H9 (cell line): Measurements from ENCODE around the gene PITX1. TPM values are rescaled to one million over a fixed set of nuclear protein-coding genes. Genes with fewer than 3 reads are reported as not detected.

Experiments
- DNase-seq: peaks from one replicate; pipeline ENCODE4 v3.0.0-alpha.2; 2017
- H2AFZ ChIP-seq: one replicate; pipeline ENCODE4 v1.6.1; 2013; ENCODE audit warnings: mild to moderate bottlenecking, low read length, control low read depth, moderate library complexity
- H2AK5ac ChIP-seq: 2 replicates; pipeline ENCODE4 v1.6.1; 2013; ENCODE audit warnings: low read length, control low read depth, mixed read lengths; ENCODE audit not compliant: insufficient read length
- H2BK120ac ChIP-seq: one replicate; pipeline ENCODE4 v1.6.1; 2013; ENCODE audit warnings: low read depth, mild to moderate bottlenecking, low read length, control low read depth, inconsistent platforms; ENCODE audit not compliant: poor library complexity, severe bottlenecking
- H2BK12ac ChIP-seq: 2 replicates; pipeline ENCODE4 v1.6.1; 2013; ENCODE audit warnings: low read length, control low read depth, mixed read lengths, low read depth; ENCODE audit not compliant: insufficient read length
- H2BK15ac ChIP-seq: 2 replicates; pipeline ENCODE4 v1.6.1; 2013; ENCODE audit warnings: low read depth, low read length, control low read depth
- H2BK20ac ChIP-seq: one replicate; pipeline ENCODE4 v1.6.1; 2013; ENCODE audit warnings: low read depth, mild to moderate bottlenecking, low read length, control low read depth, inconsistent platforms; ENCODE audit not compliant: poor library complexity, severe bottlenecking
- H2BK5ac ChIP-seq: 2 replicates; pipeline ENCODE4 v1.6.1; 2013; ENCODE audit warnings: low read length, control low read depth, mixed read lengths; ENCODE audit not compliant: insufficient read length
- H3K14ac ChIP-seq: 2 replicates; pipeline ENCODE4 v1.6.1; 2013; ENCODE audit warnings: low read length, control low read depth; ENCODE audit not compliant: insufficient read depth
- H3K18ac ChIP-seq: 2 replicates; pipeline ENCODE4 v1.6.1; 2013; ENCODE audit warnings: low read depth, mild to moderate bottlenecking, mixed read lengths, low read length, control low read depth; ENCODE audit not compliant: insufficient read length
- H3K23ac ChIP-seq: 2 replicates; pipeline ENCODE4 v1.6.1; 2013; ENCODE audit warnings: low read length, control low read depth, mixed read lengths, low read depth; ENCODE audit not compliant: insufficient read length
- H3K23me2 ChIP-seq: 2 replicates; pipeline ENCODE4 v1.6.1; 2013; ENCODE audit warnings: low read depth, mild to moderate bottlenecking, mixed read lengths, low read length, control low read depth; ENCODE audit not compliant: insufficient read length, poor library complexity, severe bottlenecking
- H3K27ac ChIP-seq: 2 replicates; pipeline ENCODE4 v1.5.1; 2013; ENCODE audit warnings: low read length, control low read depth, mixed read lengths, low read depth; ENCODE audit not compliant: insufficient read length
- H3K27me3 ChIP-seq: 2 replicates; pipeline ENCODE4 v1.6.1; 2013; ENCODE audit warnings: low read length, control low read depth, inconsistent platforms; ENCODE audit not compliant: insufficient read depth
- H3K4ac ChIP-seq: 2 replicates; pipeline ENCODE4 v1.6.1; 2013; ENCODE audit warnings: low read depth, mild to moderate bottlenecking, control low read depth, inconsistent platforms, low read length, moderate library complexity
- H3K4me1 ChIP-seq: 2 replicates; pipeline ENCODE4 v1.6.1; 2013; ENCODE audit warnings: low read length, control low read depth, inconsistent platforms; ENCODE audit not compliant: insufficient read depth
- H3K4me2 ChIP-seq: 2 replicates; pipeline ENCODE4 v1.6.1; 2013; ENCODE audit warnings: low read length, control low read depth, mixed read lengths; ENCODE audit not compliant: insufficient read length, insufficient read depth
- H3K56ac ChIP-seq: 2 replicates; pipeline ENCODE4 v1.6.1; 2013; ENCODE audit warnings: low read depth, mild to moderate bottlenecking, mixed read lengths, low read length, control low read depth; ENCODE audit not compliant: insufficient read length
- H3K79me1 ChIP-seq: 2 replicates; pipeline ENCODE4 v1.6.1; 2013; ENCODE audit warnings: low read depth, mild to moderate bottlenecking, moderate library complexity, low read length, control low read depth, inconsistent platforms; ENCODE audit not compliant: insufficient read depth, poor library complexity, severe bottlenecking
- H3K79me2 ChIP-seq: 2 replicates; pipeline ENCODE4 v1.6.1; 2013; ENCODE audit warnings: low read length, control low read depth, inconsistent platforms; ENCODE audit not compliant: insufficient read depth
- H3K9ac ChIP-seq: 2 replicates; pipeline ENCODE4 v1.6.1; 2013; ENCODE audit warnings: low read length, control low read depth, mixed read lengths; ENCODE audit not compliant: insufficient read length; ENCODE audit errors: extremely low read depth
- H3K9me3 ChIP-seq: one replicate; pipeline ENCODE4 v1.6.1; 2013; ENCODE audit warnings: low read depth, low read length, inconsistent platforms; ENCODE audit not compliant: control insufficient read depth
- H3T11ph ChIP-seq: one replicate; pipeline ENCODE4 v1.6.1; 2013; ENCODE audit warnings: mild to moderate bottlenecking, low read length, control low read depth, inconsistent platforms
- H4K20me1 ChIP-seq: one replicate; pipeline ENCODE4 v1.6.1; 2013; ENCODE audit not compliant: control insufficient read depth, insufficient read length, insufficient read depth
- H4K5ac ChIP-seq: 2 replicates; pipeline ENCODE4 v1.6.1; 2013; ENCODE audit warnings: low read depth, mild to moderate bottlenecking, mixed read lengths, low read length, control low read depth; ENCODE audit not compliant: insufficient read length
- H4K8ac ChIP-seq: replicated peaks from 2 replicates; pipeline ENCODE4 v1.6.1; 2013; ENCODE audit warnings: low read length, control low read depth, mixed read lengths, low read depth; ENCODE audit not compliant: insufficient read length
- H4K91ac ChIP-seq: 2 replicates; pipeline ENCODE4 v1.6.1; 2013; ENCODE audit warnings: low read depth, mild to moderate bottlenecking, moderate library complexity, mixed read lengths, low read length, control low read depth; ENCODE audit not compliant: insufficient read length
- H3K27ac Mint-ChIP-seq, 3 experiments: 2 replicates in 2 of 3; 3 replicates in 1 of 3; pipeline ENCODE4 v1.8.0; 2020 to 2021; ENCODE audit warnings: mixed read lengths in 3 of 3, mild to moderate bottlenecking in 1 of 3, moderate library complexity in 1 of 3
- H3K27me3 Mint-ChIP-seq: 2 replicates; pipeline ENCODE4 v1.8.0; 2021; ENCODE audit warnings: low read depth, mild to moderate bottlenecking, moderate library complexity, mixed read lengths
- H3K36me3 Mint-ChIP-seq, 3 experiments: 2 replicates in 2 of 3; 3 replicates in 1 of 3; pipeline ENCODE4 v1.8.0; 2020 to 2021; ENCODE audit warnings: low read depth in 3 of 3, mixed read lengths in 3 of 3; ENCODE audit not compliant: insufficient read depth in 1 of 3
- H3K4me1 Mint-ChIP-seq, 2 experiments: 2 replicates each; pipeline ENCODE4 v1.8.0; 2020; ENCODE audit warnings: mixed read lengths in 2 of 2
- H3K4me3 Mint-ChIP-seq, 2 experiments: 2 replicates in 1 of 2; 3 replicates in 1 of 2; pipeline ENCODE4 v1.8.0; 2020 to 2021; ENCODE audit warnings: mild to moderate bottlenecking in 2 of 2, mixed read lengths in 2 of 2, moderate library complexity in 1 of 2
- H3K9me3 Mint-ChIP-seq, 2 experiments: 2 replicates in 1 of 2; 3 replicates in 1 of 2; pipeline ENCODE4 v1.8.0; 2020; ENCODE audit warnings: mild to moderate bottlenecking in 2 of 2, mixed read lengths in 2 of 2, moderate library complexity in 1 of 2
- CTCF ChIP-seq: fragments of 200-600 bp; sonication (generic); conservative IDR thresholded peaks from 3 replicates; pipeline ENCODE4 v1.8.0; 2021; ENCODE audit warnings: antibody characterized with exemption, mild to moderate bottlenecking
- WGBS: extraction: QIAGEN DNeasy Blood & Tissue Kit; methylation state at CpG from one replicate; pipeline ENCODE4 v1.1.7; 2013; ENCODE audit warnings: missing lambda C conversion rate, low lambda C conversion rate, mixed read lengths; ENCODE audit not compliant: insufficient read length; ENCODE audit errors: extremely low coverage; 5-methylcytosine and 5-hydroxymethylcytosine counted together
- total RNA-seq: library from RNA; stranded (reverse); gene quantifications from 2 replicates; pipeline ENCODE4 v1.2.1, GENCODE V29; 2021

Gene PITX1
- total RNA-seq, 1 experiment from 2014 or later: not detected

- H3K4me1 Mint-ChIP-seq: no peaks in the 10 kb centered on the region
- Histone ChIP-seq H3K14ac (no peak overlapping the region), H2AFZ (no peak overlapping the region), H4K5ac (no peak overlapping the region), H3K27ac (no peak overlapping the region), H3K4me1 (no peaks in the 10 kb centered on the region), H3T11ph (no peak overlapping the region), H3K79me1 (no peaks in the 10 kb centered on the region), H2BK5ac (no peak overlapping the region), H3K79me2 (no peaks in the 10 kb centered on the region), H2BK15ac (no peak overlapping the region), H2AK5ac (no peak overlapping the region), H3K4ac (no peak overlapping the region), H3K23me2 (no peaks in the 10 kb centered on the region), H2BK120ac (no peak overlapping the region), H4K20me1 (no peaks in the 10 kb centered on the region), H3K4me2 (no peak overlapping the region), H2BK12ac (no peak overlapping the region), H4K8ac (no peak overlapping the region), H3K9ac (no peak overlapping the region), H3K23ac (no peak overlapping the region), H3K18ac (no peak overlapping the region), H3K27me3 (no peaks in the 10 kb centered on the region), H4K91ac (no peak overlapping the region), H2BK20ac (no peak overlapping the region), H3K56ac (no peak overlapping the region), H3K9me3 (no peaks in the 10 kb centered on the region)
- WGBS: no CpG with 5 or more reads among the region's 8 CpGs
- H3K9me3 Mint-ChIP-seq: no peaks in the 10 kb centered on the region
- no peaks in the 10 kb centered on the region for H3K36me3 Mint-ChIP-seq
- no peak overlapping the region for H3K4me3 Mint-ChIP-seq
- no peak for DNase-seq
- no peak for TF ChIP-seq CTCF
- peaks cover 100% of the 10 kb centered on the region for H3K27me3 Mint-ChIP-seq
- no peak overlapping the region for H3K27ac Mint-ChIP-seq
These were observed 24.3 kb upstream of the PITX1 start for GRCh38 chr5:135058331-135058732.
